Measurements from ENCODE around the gene DBP.

- TF ChIP-seq POLR2AphosphoS2 (conservative IDR thresholded peaks at IDR 0.05; ENCODE audit: low read length), result no peak
- TF ChIP-seq, protein P1, sequence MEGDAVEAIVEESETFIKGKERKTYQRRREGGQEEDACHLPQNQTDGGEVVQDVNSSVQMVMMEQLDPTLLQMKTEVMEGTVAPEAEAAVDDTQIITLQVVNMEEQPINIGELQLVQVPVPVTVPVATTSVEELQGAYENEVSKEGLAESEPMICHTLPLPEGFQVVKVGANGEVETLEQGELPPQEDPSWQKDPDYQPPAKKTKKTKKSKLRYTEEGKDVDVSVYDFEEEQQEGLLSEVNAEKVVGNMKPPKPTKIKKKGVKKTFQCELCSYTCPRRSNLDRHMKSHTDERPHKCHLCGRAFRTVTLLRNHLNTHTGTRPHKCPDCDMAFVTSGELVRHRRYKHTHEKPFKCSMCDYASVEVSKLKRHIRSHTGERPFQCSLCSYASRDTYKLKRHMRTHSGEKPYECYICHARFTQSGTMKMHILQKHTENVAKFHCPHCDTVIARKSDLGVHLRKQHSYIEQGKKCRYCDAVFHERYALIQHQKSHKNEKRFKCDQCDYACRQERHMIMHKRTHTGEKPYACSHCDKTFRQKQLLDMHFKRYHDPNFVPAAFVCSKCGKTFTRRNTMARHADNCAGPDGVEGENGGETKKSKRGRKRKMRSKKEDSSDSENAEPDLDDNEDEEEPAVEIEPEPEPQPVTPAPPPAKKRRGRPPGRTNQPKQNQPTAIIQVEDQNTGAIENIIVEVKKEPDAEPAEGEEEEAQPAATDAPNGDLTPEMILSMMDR (IDR thresholded peaks at IDR 0.05), result no peak
- TF ChIP-seq MAZ (IDR thresholded peaks at IDR 0.05; ENCODE audit: borderline replicate concordance, low read depth, low read length), result no peak
- TF ChIP-seq, protein P2, sequence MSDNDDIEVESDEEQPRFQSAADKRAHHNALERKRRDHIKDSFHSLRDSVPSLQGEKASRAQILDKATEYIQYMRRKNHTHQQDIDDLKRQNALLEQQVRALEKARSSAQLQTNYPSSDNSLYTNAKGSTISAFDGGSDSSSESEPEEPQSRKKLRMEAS (IDR thresholded peaks at IDR 0.05), result 0 out of 2 replicates have a peak, but pooled peaks have one; percentile 40
- TF ChIP-seq CHD2 (IDR thresholded peaks at IDR 0.05; ENCODE audit: low read length, partially characterized antibody), result peak; percentile 37
- TF ChIP-seq RAD21 (conservative IDR thresholded peaks at IDR 0.05 in 1 of 2, IDR thresholded peaks at IDR 0.05 in 1 of 2), result no peak
- TF ChIP-seq KDM5A (IDR thresholded peaks at IDR 0.05), result no peak
- TF ChIP-seq KDM1A (IDR thresholded peaks at IDR 0.05; ENCODE audit: low read depth), result no peak
- no peak for TF ChIP-seq HMGXB4 (CRISPR knock-in tag; IDR thresholded peaks at IDR 0.05; ENCODE audit: borderline replicate concordance)
- no peak for TF ChIP-seq MYC (IDR thresholded peaks at IDR 0.05; ENCODE audit: borderline replicate concordance, low read length)
- TF ChIP-seq TP53 (CRISPR knock-in tag; IDR thresholded peaks at IDR 0.05), result no peak
- no peak for TF ChIP-seq POLR2A (IDR thresholded peaks at IDR 0.05; ENCODE audit: low read length)
- TF ChIP-seq HOXA7 (CRISPR knock-in tag; IDR thresholded peaks at IDR 0.05), result no peak
- peak; percentile 51 for TF ChIP-seq REST (IDR thresholded peaks at IDR 0.05)
These were observed 13.0 kb downstream of the DBP start for GRCh38 chr19:48624067-48624594.

Data from A549 (cell line).